ENCODE results near the gene VSTM2B.

GRCh38 chr19:29559743-29560142 is 33.9 kb downstream of the VSTM2B start:
- TF ChIP-seq CTCF (IDR thresholded peaks at IDR 0.05; ENCODE audit: low read depth, low read length) (no peak), EZH2phosphoT487 (IDR thresholded peaks at IDR 0.05; ENCODE audit: low read depth) (no peak)
